Activated naive CD4-positive, alpha-beta T cell treated with anti-CD3 and anti-CD28 coated beads, Interleukin-2, amount 50 U/mL, for 24 hours (primary cell): Measurements from ENCODE around the gene CDKAL1.

Experiments
- H3K27ac Mint-ChIP-seq: one replicate; pipeline ENCODE4 v1.8.0; 2021; ENCODE audit warnings: mild to moderate bottlenecking, mixed read lengths
- H3K27me3 Mint-ChIP-seq: one replicate; pipeline ENCODE4 v1.8.0; 2021; ENCODE audit warnings: mixed read lengths
- H3K36me3 Mint-ChIP-seq: one replicate; pipeline ENCODE4 v1.8.0; 2021; ENCODE audit warnings: mixed read lengths
- H3K4me1 Mint-ChIP-seq: one replicate; pipeline ENCODE4 v1.8.0; 2021; ENCODE audit warnings: mixed read lengths
- H3K4me3 Mint-ChIP-seq: one replicate; pipeline ENCODE4 v1.8.0; 2021; ENCODE audit warnings: mild to moderate bottlenecking, mixed read lengths
- H3K9me3 Mint-ChIP-seq: one replicate; pipeline ENCODE4 v1.8.0; 2021; ENCODE audit warnings: mixed read lengths

The CDKAL1 gene

GRCh38 chr6:20691185-20691584 lies 156.9 kb downstream of the CDKAL1 start:
- Mint-ChIP-seq H3K4me1 (peaks cover 54% of the 10 kb centered on the region), H3K27ac (no peak overlapping the region), H3K27me3 (no peaks in the 10 kb centered on the region), H3K9me3 (no peaks in the 10 kb centered on the region), H3K36me3 (peaks cover 5% of the 10 kb centered on the region), H3K4me3 (no peak overlapping the region)

DNA sequence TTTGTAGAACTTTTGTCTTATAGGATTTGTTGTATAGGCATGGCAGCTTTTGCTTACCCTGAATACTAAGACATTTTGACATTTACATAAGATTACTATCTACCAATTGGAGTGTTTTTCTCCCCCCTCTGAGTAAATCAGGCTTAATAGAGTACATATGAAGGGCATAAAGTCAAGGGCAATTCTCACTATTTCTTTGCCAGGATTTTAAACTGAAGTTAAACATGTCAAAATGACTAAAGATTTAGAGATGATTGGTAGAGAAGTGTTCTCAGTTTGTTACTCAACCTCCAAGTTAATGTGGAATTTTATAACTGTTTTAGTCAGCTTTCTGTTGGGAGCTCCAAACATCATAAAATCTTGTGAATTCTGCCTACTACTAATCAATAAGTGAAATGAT lies 157.8 kb downstream of the CDKAL1 start:
- H3K27me3 Mint-ChIP-seq = no peaks in the 10 kb centered on the region
- H3K9me3 Mint-ChIP-seq = no peaks in the 10 kb centered on the region
- H3K27ac Mint-ChIP-seq = no peak overlapping the region
- H3K4me3 Mint-ChIP-seq = no peak overlapping the region
- H3K4me1 Mint-ChIP-seq = peaks cover 58% of the 10 kb centered on the region
- H3K36me3 Mint-ChIP-seq = peaks cover 6% of the 10 kb centered on the region

GRCh38 chr6:20693466-20694063 lies 159.3 kb downstream of the CDKAL1 start:
- H3K27ac Mint-ChIP-seq = no peak overlapping the region
- H3K36me3 Mint-ChIP-seq = peaks cover 9% of the 10 kb centered on the region
- H3K9me3 Mint-ChIP-seq = no peaks in the 10 kb centered on the region
- peaks cover 48% of the 10 kb centered on the region for H3K4me1 Mint-ChIP-seq
- no peak overlapping the region for H3K4me3 Mint-ChIP-seq
- H3K27me3 Mint-ChIP-seq = no peaks in the 10 kb centered on the region

GRCh38 chr6:20696676-20697075 lies 162.4 kb downstream of the CDKAL1 start:
- Mint-ChIP-seq H3K9me3 (no peaks in the 10 kb centered on the region), H3K27me3 (no peaks in the 10 kb centered on the region), H3K36me3 (peaks cover 6% of the 10 kb centered on the region), H3K27ac (no peak overlapping the region), H3K4me1 (peaks cover 41% of the 10 kb centered on the region), H3K4me3 (no peak overlapping the region)

- H3K4me3 Mint-ChIP-seq = no peak overlapping the region
- H3K36me3 Mint-ChIP-seq = peaks cover 8% of the 10 kb centered on the region
- H3K9me3 Mint-ChIP-seq = no peaks in the 10 kb centered on the region
- H3K27me3 Mint-ChIP-seq = no peaks in the 10 kb centered on the region
- peaks cover 44% of the 10 kb centered on the region for H3K4me1 Mint-ChIP-seq
- no peak overlapping the region for H3K27ac Mint-ChIP-seq
Observed at GRCh38 chr6:20698675-20699074, 164.4 kb downstream of the CDKAL1 start.

DNA sequence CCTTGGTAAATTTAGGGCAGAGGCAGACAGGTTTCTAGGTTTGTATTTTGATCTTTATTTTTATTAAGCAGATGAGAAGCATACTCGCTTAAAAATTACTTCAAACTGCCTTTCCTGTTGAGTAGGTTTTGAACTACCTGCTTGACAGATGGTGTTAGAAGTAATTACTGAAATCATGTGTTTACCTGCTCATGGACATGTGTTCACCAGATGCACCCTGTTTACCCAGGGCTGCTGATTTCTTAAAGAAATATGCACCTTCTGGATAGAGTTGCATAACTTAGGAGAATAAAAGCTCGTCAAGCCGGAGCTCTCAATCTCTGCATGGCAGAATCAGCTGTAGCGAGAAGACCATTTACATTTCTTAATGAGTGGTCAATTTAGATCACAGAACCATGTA lies 165.1 kb downstream of the CDKAL1 start:
- H3K4me1 Mint-ChIP-seq = peaks cover 50% of the 10 kb centered on the region
- H3K36me3 Mint-ChIP-seq = peaks cover 10% of the 10 kb centered on the region
- no peak overlapping the region for H3K4me3 Mint-ChIP-seq
- no peaks in the 10 kb centered on the region for H3K9me3 Mint-ChIP-seq
- no peaks in the 10 kb centered on the region for H3K27me3 Mint-ChIP-seq
- no peak overlapping the region for H3K27ac Mint-ChIP-seq

DNA sequence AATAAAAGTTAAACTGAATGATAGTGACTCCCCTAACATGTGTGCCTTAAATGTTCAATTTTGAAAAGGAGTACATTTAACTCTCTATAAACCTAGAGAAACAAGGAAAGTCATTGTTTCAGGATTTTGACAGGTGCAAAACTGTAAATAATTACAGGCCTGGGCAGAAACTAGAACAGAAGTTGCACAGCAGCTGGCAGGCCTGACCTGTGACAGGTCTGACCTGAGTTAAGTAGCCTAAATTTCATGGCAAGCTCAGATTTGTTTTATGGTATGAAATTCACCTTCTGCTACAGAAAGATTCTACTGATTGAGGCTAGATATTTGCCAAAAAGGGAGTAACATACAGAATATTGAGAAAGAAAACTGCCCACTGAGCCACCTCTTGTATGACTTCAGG lies 166.1 kb downstream of the CDKAL1 start:
- Mint-ChIP-seq H3K9me3 (no peaks in the 10 kb centered on the region), H3K27me3 (no peaks in the 10 kb centered on the region), H3K4me1 (peaks cover 53% of the 10 kb centered on the region), H3K27ac (no peak overlapping the region), H3K4me3 (no peak overlapping the region), H3K36me3 (peaks cover 12% of the 10 kb centered on the region)

GRCh38 chr6:20702366-20702765 lies 168.1 kb downstream of the CDKAL1 start:
- H3K4me3 Mint-ChIP-seq = no peak overlapping the region
- no peaks in the 10 kb centered on the region for H3K27me3 Mint-ChIP-seq
- no peaks in the 10 kb centered on the region for H3K9me3 Mint-ChIP-seq
- H3K36me3 Mint-ChIP-seq = peaks cover 9% of the 10 kb centered on the region
- H3K4me1 Mint-ChIP-seq = peaks cover 64% of the 10 kb centered on the region
- H3K27ac Mint-ChIP-seq = no peak overlapping the region

- Mint-ChIP-seq H3K27me3 (no peaks in the 10 kb centered on the region), H3K36me3 (peaks cover 9% of the 10 kb centered on the region), H3K9me3 (no peaks in the 10 kb centered on the region), H3K4me1 (peaks cover 69% of the 10 kb centered on the region), H3K27ac (no peak overlapping the region), H3K4me3 (no peak overlapping the region)
Observed at GRCh38 chr6:20703049-20703448, 168.8 kb downstream of the CDKAL1 start.

GRCh38 chr6:20704325-20705025 lies 170.2 kb downstream of the CDKAL1 start:
- Mint-ChIP-seq H3K27ac (peak overlapping the region; percentile 76), H3K36me3 (peaks cover 5% of the 10 kb centered on the region), H3K9me3 (no peaks in the 10 kb centered on the region), H3K27me3 (no peaks in the 10 kb centered on the region), H3K4me3 (no peak overlapping the region), H3K4me1 (peaks cover 71% of the 10 kb centered on the region)

GRCh38 chr6:20705741-20706140 lies 171.5 kb downstream of the CDKAL1 start:
- Mint-ChIP-seq H3K9me3 (no peaks in the 10 kb centered on the region), H3K27ac (no peak overlapping the region), H3K4me1 (peaks cover 82% of the 10 kb centered on the region)

DNA sequence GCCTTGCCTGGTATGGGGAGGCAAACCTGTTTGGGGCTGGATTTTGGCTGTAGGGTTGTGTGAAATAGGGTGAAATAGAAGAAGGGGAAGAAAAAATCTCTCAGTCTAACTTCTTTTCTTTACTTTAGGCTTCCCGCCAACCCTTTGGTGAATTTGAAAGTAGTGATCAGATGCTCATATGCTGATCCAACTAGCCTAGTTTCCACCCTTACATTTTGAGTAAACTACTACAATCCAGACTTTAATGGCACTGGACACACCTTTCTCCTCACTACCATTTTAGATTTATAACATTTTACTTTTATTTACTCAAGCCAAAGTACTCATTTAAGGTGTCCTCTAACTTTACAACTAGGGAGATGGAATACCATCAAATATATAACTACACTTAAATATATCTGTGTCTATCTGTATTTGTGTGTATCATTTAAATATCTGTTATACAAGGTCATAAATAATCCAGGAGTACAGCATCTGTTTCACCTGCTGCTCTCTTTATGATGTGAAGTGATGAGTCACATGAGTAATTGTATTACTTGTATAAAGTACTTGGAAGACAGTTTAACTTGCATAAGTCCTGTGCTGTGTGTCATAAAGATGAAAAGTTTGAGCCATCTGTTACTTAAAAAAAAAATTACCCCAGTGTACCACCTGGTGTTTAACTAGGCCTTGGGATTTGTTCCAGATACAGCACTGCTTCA lies 172.1 kb downstream of the CDKAL1 start:
- Mint-ChIP-seq H3K27ac (peak overlapping the region; percentile 15), H3K4me1 (peaks cover 86% of the 10 kb centered on the region), H3K27me3 (no peaks in the 10 kb centered on the region), H3K36me3 (peaks cover 5% of the 10 kb centered on the region), H3K9me3 (no peaks in the 10 kb centered on the region), H3K4me3 (no peak overlapping the region)

More at GRCh38 chr6:20705741-20706140, 171.5 kb downstream of the CDKAL1 start:
- Mint-ChIP-seq H3K36me3 (peaks cover 5% of the 10 kb centered on the region), H3K4me3 (no peak overlapping the region), H3K27me3 (no peaks in the 10 kb centered on the region)

GRCh38 chr6:20706939-20707485 lies 172.8 kb downstream of the CDKAL1 start:
- peaks cover 86% of the 10 kb centered on the region for H3K4me1 Mint-ChIP-seq
- H3K4me3 Mint-ChIP-seq = no peak overlapping the region
- H3K27me3 Mint-ChIP-seq = no peaks in the 10 kb centered on the region
- H3K36me3 Mint-ChIP-seq = peaks cover 5% of the 10 kb centered on the region
- H3K27ac Mint-ChIP-seq = no peak overlapping the region
- H3K9me3 Mint-ChIP-seq = no peaks in the 10 kb centered on the region

DNA sequence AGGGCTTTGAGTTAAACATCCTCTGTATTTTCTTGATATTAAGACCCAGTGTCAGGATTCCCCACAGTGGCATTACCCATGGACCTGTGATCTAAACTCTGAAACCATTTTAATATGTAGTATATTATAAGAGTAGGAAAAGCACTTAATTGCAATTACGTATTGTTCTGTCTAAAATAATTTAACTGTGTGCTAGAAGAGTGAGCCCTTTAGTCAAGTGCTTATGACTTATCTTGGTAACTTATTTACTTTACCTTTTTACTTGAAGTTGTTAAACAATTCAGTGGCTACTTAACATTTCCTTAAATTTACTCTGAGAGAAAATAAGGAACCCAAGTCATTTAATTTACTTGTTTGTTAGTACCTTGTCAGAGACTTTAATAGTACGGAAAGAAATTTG lies 173.6 kb downstream of the CDKAL1 start:
- Mint-ChIP-seq H3K27ac (no peak overlapping the region), H3K4me3 (no peak overlapping the region), H3K4me1 (peaks cover 80% of the 10 kb centered on the region), H3K9me3 (no peaks in the 10 kb centered on the region), H3K36me3 (peaks cover 4% of the 10 kb centered on the region), H3K27me3 (no peaks in the 10 kb centered on the region)

DNA sequence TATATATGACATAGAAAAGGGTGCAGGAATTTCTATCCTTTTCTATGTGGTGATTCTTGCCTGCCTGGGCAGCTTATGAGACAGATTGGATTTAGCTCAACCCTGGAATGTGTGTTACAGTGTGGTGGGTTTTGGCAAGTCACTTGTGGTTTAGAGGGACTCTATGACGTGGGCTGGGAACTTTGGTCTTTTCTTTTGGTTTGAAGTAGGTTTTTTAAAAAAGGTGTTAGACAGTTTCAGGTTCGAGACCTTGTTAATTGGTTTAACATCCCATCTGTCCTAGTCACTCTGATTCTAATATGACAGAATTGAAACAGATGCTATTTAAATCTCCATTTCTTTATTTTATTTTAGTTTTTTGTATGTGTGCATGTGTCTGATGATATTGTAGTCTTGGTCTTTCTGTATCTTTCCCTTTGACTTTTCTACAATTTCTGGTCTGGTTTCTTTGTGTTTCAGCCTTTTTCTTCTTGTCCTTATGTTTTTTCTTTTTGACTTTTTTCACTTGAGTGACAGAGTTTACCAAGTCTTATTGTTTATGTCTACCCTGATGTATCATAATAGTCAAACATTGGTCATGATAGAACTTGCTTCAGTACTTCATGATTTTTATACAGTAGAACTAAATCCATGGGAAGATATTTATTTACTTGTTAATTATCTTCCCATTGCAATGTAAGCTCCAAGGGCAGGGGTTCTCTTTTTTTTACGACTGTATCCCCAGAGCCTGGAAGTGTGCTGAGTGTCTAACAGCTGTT lies 174.3 kb downstream of the CDKAL1 start:
- peaks cover 4% of the 10 kb centered on the region for H3K36me3 Mint-ChIP-seq
- peaks cover 76% of the 10 kb centered on the region for H3K4me1 Mint-ChIP-seq
- H3K4me3 Mint-ChIP-seq = peak overlapping the region; percentile 34
- H3K27ac Mint-ChIP-seq = peak overlapping the region; percentile 82
- H3K27me3 Mint-ChIP-seq = no peaks in the 10 kb centered on the region
- H3K9me3 Mint-ChIP-seq = no peaks in the 10 kb centered on the region
